ENCODE data around the gene SMAP2.

GRCh38 chr1:40337443-40337842 lies 36.1 kb upstream of the SMAP2 start:
- TF ChIP-seq CTCF (IDR thresholded peaks at IDR 0.05) (no peak), EP300 (IDR thresholded peaks at IDR 0.05) (no peak), POLR2A (IDR thresholded peaks at IDR 0.05) (no peak)
